A673 (cell line): ENCODE results near the gene SEC14L3.

Experiments used
- EZH2 ChIP-seq: fragments of 200-600 bp; sonication (generic); IDR thresholded peaks from 2 replicates; pipeline ENCODE4 v1.6.1; 2017; ENCODE audit warnings: borderline replicate concordance, low read depth, mild to moderate bottlenecking, mixed read lengths, antibody characterized with exemption, low read length; ENCODE audit not compliant: poor library complexity, severe bottlenecking
- TF ChIP-seq, protein P1 (sequence below): fragments of 300-800, 200-600 bp; sonication (generic); conservative IDR thresholded peaks from 2 replicates; pipeline ENCODE4 v1.5.1; 2017; ENCODE audit warnings: low read depth, mild to moderate bottlenecking, antibody characterized with exemption, low read length, moderate library complexity, mixed read lengths

DNA sequence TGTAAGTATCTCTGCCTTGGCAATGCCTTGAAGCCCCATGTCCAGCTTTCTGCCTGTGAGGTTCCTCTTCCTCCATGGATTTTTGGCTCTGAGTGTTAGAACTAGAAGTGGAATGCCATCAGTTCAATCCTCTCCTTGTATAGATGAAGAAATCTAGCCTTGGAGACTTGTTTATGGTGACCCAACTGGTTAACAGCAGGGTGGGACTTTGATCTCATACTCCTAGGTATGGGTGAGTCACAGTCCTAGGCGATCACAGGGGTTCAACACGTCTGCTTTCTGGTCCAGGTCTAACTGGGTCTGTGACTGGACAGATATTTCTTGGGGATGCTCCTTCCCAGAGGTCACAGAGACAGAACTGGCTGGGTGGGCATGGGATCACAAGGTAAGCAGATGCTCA lies 55.4 kb downstream of the SEC14L3 start:
- TF ChIP-seq, protein P1, sequence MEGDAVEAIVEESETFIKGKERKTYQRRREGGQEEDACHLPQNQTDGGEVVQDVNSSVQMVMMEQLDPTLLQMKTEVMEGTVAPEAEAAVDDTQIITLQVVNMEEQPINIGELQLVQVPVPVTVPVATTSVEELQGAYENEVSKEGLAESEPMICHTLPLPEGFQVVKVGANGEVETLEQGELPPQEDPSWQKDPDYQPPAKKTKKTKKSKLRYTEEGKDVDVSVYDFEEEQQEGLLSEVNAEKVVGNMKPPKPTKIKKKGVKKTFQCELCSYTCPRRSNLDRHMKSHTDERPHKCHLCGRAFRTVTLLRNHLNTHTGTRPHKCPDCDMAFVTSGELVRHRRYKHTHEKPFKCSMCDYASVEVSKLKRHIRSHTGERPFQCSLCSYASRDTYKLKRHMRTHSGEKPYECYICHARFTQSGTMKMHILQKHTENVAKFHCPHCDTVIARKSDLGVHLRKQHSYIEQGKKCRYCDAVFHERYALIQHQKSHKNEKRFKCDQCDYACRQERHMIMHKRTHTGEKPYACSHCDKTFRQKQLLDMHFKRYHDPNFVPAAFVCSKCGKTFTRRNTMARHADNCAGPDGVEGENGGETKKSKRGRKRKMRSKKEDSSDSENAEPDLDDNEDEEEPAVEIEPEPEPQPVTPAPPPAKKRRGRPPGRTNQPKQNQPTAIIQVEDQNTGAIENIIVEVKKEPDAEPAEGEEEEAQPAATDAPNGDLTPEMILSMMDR: no peak
- no peak for TF ChIP-seq EZH2
